Measurements from ENCODE around the gene SLC25A44. TPM values are rescaled to one million over a fixed set of nuclear protein-coding genes. Genes with fewer than 3 reads are reported as not detected.
"Not testable (repeated sequence)": the region's sequence is repeated elsewhere in the genome, so short reads cannot be mapped to it uniquely, and the experiment has no call there.

The SLC25A44 gene
- polyA plus RNA-seq, 4 donors: 13.4 to 46.6 (median 17.3) TPM

DNA sequence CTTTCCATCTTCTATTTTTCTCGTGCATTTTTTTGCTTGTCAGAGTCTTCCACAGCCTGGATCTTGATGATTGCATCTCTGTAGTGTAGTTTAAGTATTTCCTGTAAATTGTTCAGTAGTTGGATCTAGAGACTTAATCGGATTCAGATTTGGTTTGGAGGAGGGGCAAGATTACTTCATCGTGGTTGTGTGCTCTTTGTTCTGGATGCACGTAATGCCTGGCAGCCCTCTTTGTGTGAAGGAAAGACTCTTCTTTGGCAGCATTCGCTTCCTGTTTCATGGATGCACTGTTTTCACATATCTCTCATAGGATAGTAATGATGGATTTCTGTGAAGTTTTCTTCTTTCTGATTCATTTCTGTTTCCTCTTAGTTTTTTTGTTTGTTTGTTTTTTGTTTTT lies 26.4 kb upstream of the SLC25A44 start:
- Histone ChIP-seq H3K27me3 (ENCODE audit: control insufficient read depth in 3 of 3, insufficient read depth in 3 of 3, low read length in 3 of 3) (no peaks in the 10 kb centered on the region), H3K9me3 (ENCODE audit: control insufficient read depth in 2 of 2, insufficient read depth in 1 of 2, low read depth in 1 of 2, low read length in 1 of 2) (no peaks in the 10 kb centered on the region), H3K27ac (ENCODE audit: low read depth in 1 of 3, low read length in 2 of 3) (no peak overlapping the region), H3K4me1 (ENCODE audit: control insufficient read depth in 3 of 3, insufficient read depth in 2 of 3, low read depth in 1 of 3, low read length in 2 of 3) (peaks cover 0 to 6% (median 0%) of the 10 kb centered on the region in 3 donors), H3K4me3 (ENCODE audit: low read depth in 1 of 3, low read length in 3 of 3) (no peak overlapping the region), H3K36me3 (ENCODE audit: control insufficient read depth in 3 of 3, insufficient read depth in 2 of 3, low read depth in 1 of 3, low read length in 3 of 3) (no peaks in the 10 kb centered on the region)
- 71 to 84% (median 82%) methylated on average over 5 of the region's 5 CpGs for WGBS, 3 donors
- no peak for DNase-seq
- FAIRE-seq: no peak

DNA sequence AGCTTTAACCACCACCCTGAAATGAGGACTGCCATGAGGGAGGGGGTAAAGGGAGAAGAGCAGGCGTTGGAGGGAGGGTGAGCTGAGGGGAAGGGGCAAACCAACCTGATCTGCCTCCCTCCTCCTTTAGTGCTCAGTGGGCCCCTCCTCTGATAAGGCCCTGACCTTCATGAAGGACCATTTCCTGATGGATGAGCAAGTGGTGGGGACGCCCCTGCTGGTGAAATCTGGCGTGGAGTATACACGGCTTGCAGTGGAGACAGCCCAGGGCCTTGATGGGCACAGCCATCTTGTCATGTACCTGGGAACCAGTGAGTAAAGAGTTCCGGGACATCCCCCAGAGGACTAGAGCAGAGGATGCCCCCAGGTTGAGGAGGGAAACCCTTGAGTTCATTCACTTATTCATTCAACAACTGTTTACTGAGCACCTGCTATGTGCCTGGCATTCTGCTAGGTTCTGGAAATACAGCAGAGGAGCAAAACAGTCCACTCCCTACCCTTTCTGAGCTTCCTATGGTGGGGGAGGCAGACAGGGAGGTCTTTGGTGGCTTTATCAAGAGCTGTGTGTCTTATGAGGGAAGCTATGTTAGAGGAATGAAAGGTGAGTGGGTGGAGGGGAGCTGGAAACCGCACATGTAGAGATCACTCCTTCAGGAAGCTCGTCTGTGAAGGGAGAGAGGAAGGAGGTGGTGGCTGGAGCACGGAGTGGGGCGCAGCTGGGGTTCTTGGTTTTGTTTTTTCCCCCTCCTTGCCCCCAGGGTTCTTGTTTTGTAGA lies 21.0 kb upstream of the SLC25A44 start:
- no peaks in the 10 kb centered on the region for H3K4me1 ChIP-seq (ENCODE audit: control insufficient read depth in 3 of 3, insufficient read depth in 2 of 3, low read depth in 1 of 3, low read length in 2 of 3)
- no peaks in the 10 kb centered on the region for H3K27me3 ChIP-seq (ENCODE audit: control insufficient read depth in 3 of 3, insufficient read depth in 3 of 3, low read length in 3 of 3)
- 71 to 83% (median 81%) methylated on average over 9 of the region's 9 CpGs for WGBS, 3 donors
- H3K27ac ChIP-seq (ENCODE audit: low read depth in 1 of 3, low read length in 2 of 3): no peak overlapping the region
- no peaks in the 10 kb centered on the region for H3K9me3 ChIP-seq (ENCODE audit: control insufficient read depth in 2 of 2, insufficient read depth in 1 of 2, low read depth in 1 of 2, low read length in 1 of 2)
- no peak for DNase-seq
- FAIRE-seq: no peak
- H3K4me3 ChIP-seq (ENCODE audit: low read depth in 1 of 3, low read length in 3 of 3): no peak overlapping the region
- H3K36me3 ChIP-seq (ENCODE audit: control insufficient read depth in 3 of 3, insufficient read depth in 2 of 3, low read depth in 1 of 3, low read length in 3 of 3): peaks cover 0 to 21% (median 0%) of the 10 kb centered on the region in 3 donors

DNA sequence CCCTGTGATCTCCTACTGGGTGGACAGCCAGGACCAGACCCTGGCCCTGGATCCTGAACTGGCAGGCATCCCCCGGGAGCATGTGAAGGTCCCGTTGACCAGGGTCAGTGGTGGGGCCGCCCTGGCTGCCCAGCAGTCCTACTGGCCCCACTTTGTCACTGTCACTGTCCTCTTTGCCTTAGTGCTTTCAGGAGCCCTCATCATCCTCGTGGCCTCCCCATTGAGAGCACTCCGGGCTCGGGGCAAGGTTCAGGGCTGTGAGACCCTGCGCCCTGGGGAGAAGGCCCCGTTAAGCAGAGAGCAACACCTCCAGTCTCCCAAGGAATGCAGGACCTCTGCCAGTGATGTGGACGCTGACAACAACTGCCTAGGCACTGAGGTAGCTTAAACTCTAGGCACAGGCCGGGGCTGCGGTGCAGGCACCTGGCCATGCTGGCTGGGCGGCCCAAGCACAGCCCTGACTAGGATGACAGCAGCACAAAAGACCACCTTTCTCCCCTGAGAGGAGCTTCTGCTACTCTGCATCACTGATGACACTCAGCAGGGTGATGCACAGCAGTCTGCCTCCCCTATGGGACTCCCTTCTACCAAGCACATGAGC lies 17.2 kb upstream of the SLC25A44 start:
- FAIRE-seq: no peak
- Histone ChIP-seq H3K4me3 (ENCODE audit: low read depth in 1 of 3, low read length in 3 of 3) (no peak overlapping the region), H3K9me3 (ENCODE audit: control insufficient read depth in 2 of 2, insufficient read depth in 1 of 2, low read depth in 1 of 2, low read length in 1 of 2) (no peaks in the 10 kb centered on the region), H3K36me3 (ENCODE audit: control insufficient read depth in 3 of 3, insufficient read depth in 2 of 3, low read depth in 1 of 3, low read length in 3 of 3) (peaks cover 0 to 21% (median 0%) of the 10 kb centered on the region in 3 donors), H3K4me1 (ENCODE audit: control insufficient read depth in 3 of 3, insufficient read depth in 2 of 3, low read depth in 1 of 3, low read length in 2 of 3) (peaks cover 0 to 20% (median 0%) of the 10 kb centered on the region in 3 donors), H3K27me3 (ENCODE audit: control insufficient read depth in 3 of 3, insufficient read depth in 3 of 3, low read length in 3 of 3) (no peaks in the 10 kb centered on the region), H3K27ac (ENCODE audit: low read depth in 1 of 3, low read length in 2 of 3) (no peak overlapping the region)
- 86 to 89% (median 87%) methylated on average over 12 of the region's 12 CpGs for WGBS, 3 donors
- no peak for DNase-seq

DNA sequence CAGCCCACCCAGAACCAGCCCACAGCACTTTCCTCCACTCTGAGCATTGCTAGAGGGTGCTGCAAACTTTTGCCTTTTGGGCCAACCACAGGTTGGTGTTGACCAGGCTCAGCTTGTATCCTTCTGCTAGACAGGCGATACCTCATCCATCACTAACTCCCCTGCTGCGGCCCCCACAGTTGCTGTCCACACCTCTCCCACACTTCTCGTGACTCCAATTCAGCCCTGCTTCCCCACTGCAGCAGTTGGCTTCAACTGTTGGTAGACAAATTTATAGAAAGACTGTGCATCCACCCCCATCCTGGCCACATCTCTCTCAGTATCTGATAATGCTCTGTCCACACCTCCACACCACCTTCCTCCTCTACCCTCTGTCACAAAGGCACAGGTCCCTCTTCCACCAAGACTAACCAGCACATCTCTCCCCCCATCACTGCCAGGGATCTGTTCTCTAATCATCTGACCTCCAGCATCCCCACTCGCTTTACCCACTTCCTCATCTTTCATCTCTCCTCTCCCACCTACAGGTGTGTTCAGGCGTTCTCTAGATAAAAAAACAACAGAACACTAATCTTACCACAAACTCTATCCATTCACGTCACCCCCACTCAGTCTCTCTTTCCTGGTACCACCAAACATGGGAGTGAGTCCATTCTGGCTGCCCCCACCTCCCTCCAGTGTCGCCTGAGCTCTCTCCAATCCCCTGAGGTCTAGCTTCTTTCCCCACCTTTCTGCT lies 15.8 kb upstream of the SLC25A44 start:
- H3K27ac ChIP-seq (ENCODE audit: low read depth in 1 of 3, low read length in 2 of 3): no peak overlapping the region
- no peaks in the 10 kb centered on the region for H3K9me3 ChIP-seq (ENCODE audit: control insufficient read depth in 2 of 2, insufficient read depth in 1 of 2, low read depth in 1 of 2, low read length in 1 of 2)
- H3K4me3 ChIP-seq (ENCODE audit: low read depth in 1 of 3, low read length in 3 of 3): no peak overlapping the region
- no peak for FAIRE-seq
- H3K36me3 ChIP-seq (ENCODE audit: control insufficient read depth in 3 of 3, insufficient read depth in 2 of 3, low read depth in 1 of 3, low read length in 3 of 3): peaks cover 0 to 21% (median 0%) of the 10 kb centered on the region in 3 donors
- H3K4me1 ChIP-seq (ENCODE audit: control insufficient read depth in 3 of 3, insufficient read depth in 2 of 3, low read depth in 1 of 3, low read length in 2 of 3): peaks cover 0 to 29% (median 0%) of the 10 kb centered on the region in 3 donors
- WGBS, 3 donors: 72 to 81% (median 74%) methylated on average over 7 of the region's 7 CpGs
- DNase-seq: no peak
- H3K27me3 ChIP-seq (ENCODE audit: control insufficient read depth in 3 of 3, insufficient read depth in 3 of 3, low read length in 3 of 3): no peaks in the 10 kb centered on the region

DNA sequence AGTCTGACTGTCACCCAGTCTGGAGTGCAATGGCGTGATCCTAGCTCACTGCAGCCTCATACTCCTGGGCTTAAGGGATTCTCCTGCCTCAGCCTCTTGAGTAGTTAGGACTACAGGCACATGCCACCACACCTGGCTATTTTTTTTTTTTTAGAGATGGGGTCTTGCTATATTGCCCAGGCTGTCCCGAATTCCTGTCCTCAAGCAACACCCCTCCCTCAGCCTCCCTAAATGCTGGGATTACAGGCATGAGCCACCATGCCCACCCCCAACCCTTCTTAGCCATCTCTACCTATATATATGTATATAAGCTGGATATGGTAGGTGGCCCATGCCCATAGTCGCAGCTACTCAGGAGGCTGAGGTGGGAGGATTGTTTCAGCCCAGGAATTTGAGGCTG lies 13.4 kb upstream of the SLC25A44 start:
- H3K27me3 ChIP-seq (ENCODE audit: control insufficient read depth in 3 of 3, insufficient read depth in 3 of 3, low read length in 3 of 3): no peaks in the 10 kb centered on the region
- H3K4me1 ChIP-seq (ENCODE audit: control insufficient read depth in 3 of 3, insufficient read depth in 2 of 3, low read depth in 1 of 3, low read length in 2 of 3): peaks cover 0 to 40% (median 3%) of the 10 kb centered on the region in 3 donors
- H3K27ac ChIP-seq (ENCODE audit: low read depth in 1 of 3, low read length in 2 of 3): peak overlapping the region in 1 of 3 donors; percentile 88
- FAIRE-seq (no peak), DNase-seq (no peak)
- WGBS, 3 donors: 95 to 100% (median 96%) methylated on average over 3 of the region's 3 CpGs
- H3K9me3 ChIP-seq (ENCODE audit: control insufficient read depth in 2 of 2, insufficient read depth in 1 of 2, low read depth in 1 of 2, low read length in 1 of 2): no peaks in the 10 kb centered on the region
- peaks cover 0 to 13% (median 0%) of the 10 kb centered on the region in 3 donors for H3K36me3 ChIP-seq (ENCODE audit: control insufficient read depth in 3 of 3, insufficient read depth in 2 of 3, low read depth in 1 of 3, low read length in 3 of 3)
- no peak overlapping the region for H3K4me3 ChIP-seq (ENCODE audit: low read depth in 1 of 3, low read length in 3 of 3)

DNA sequence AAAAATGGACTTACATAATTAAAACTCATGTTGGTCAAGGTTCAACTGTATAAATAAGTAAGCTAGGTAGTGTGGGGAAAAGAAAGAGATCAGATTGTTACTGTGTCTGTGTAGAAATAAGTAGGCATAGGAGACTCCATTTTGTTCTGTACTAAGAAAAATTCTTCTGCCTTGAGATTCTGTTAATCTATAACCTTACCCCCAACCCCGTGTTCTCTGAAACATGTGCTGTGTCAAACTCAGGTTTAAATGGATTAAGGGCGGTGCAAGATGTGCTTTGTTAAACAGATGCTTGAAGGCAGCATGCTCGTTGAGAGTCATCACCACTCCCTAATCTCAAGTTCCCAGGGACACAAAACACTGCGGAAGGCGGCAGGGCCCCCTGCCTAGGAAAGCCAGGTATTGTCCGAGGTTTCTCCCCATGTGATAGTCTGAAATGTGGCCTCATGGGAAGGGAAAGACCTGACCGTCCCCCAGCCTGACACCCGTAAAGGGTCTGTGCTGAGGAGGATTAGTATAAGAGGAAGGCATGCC lies 12.4 kb upstream of the SLC25A44 start:
- DNase-seq: peak in 1 of 2 donors; percentile 59
- WGBS, 3 donors: 16 to 40% (median 32%) methylated on average over 8 of the region's 8 CpGs
- H3K9me3 ChIP-seq (ENCODE audit: control insufficient read depth in 2 of 2, insufficient read depth in 1 of 2, low read depth in 1 of 2, low read length in 1 of 2); H3K4me3 ChIP-seq (ENCODE audit: low read depth in 1 of 3, low read length in 3 of 3); H3K27me3 ChIP-seq (ENCODE audit: control insufficient read depth in 3 of 3, insufficient read depth in 3 of 3, low read length in 3 of 3); FAIRE-seq; H3K36me3 ChIP-seq (ENCODE audit: control insufficient read depth in 3 of 3, insufficient read depth in 2 of 3, low read depth in 1 of 3, low read length in 3 of 3): not testable (repeated sequence)
- peaks cover 0 to 40% (median 3%) of the 10 kb centered on the region in 3 donors for H3K4me1 ChIP-seq (ENCODE audit: control insufficient read depth in 3 of 3, insufficient read depth in 2 of 3, low read depth in 1 of 3, low read length in 2 of 3)
- peak overlapping the region in 2 of 3 donors; percentile 43 to 88 for H3K27ac ChIP-seq (ENCODE audit: low read depth in 1 of 3, low read length in 2 of 3)

DNA sequence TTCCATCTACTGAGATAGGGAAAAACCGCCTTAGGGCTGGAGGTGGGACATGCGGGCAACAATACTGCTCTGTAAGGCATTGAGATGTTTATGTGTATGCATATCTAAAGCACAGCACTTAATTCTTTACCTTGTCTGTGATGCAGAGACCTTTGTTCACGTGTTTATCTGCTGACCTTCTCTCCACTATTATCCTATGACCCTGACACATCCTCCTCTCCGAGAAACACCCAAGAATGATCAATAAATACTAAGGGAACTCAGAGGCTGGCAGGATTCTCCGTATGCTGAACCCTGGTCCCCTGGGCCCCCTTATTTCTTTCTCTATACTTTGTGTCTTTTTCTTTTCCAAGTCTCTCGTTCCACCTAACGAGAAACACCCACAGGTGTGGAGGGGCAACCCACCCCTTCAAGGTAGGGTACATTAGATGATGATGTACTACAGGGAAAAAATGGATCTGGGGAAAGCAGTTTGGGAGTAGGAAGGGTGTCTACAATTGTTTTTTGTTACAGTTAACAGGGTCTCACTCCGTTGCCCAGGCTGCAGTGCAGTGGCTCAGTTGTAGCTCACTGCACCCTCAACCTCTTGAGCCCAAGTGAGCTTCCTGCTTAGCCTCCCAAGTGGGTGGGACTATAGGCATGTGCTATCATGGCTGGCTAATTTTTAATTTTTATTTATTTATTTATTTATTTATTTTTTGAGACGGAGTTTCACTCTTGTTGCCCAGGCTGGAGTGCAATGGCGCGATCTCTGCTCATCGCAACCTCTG lies 11.7 kb upstream of the SLC25A44 start:
- WGBS, 3 donors: 52 to 68% (median 61%) methylated on average over 11 to 12 of the region's 12 CpGs
- peak overlapping the region in 2 of 3 donors; percentile 64 to 88 for H3K27ac ChIP-seq (ENCODE audit: low read depth in 1 of 3, low read length in 2 of 3)
- peak in 1 of 2 donors; percentile 63 for DNase-seq

More for the DNA sequence above, 11.7 kb upstream of the SLC25A44 start:
- H3K9me3 ChIP-seq (ENCODE audit: control insufficient read depth in 2 of 2, insufficient read depth in 1 of 2, low read depth in 1 of 2, low read length in 1 of 2); H3K4me3 ChIP-seq (ENCODE audit: low read depth in 1 of 3, low read length in 3 of 3); H3K27me3 ChIP-seq (ENCODE audit: control insufficient read depth in 3 of 3, insufficient read depth in 3 of 3, low read length in 3 of 3); FAIRE-seq; H3K36me3 ChIP-seq (ENCODE audit: control insufficient read depth in 3 of 3, insufficient read depth in 2 of 3, low read depth in 1 of 3, low read length in 3 of 3): not testable (repeated sequence)
- H3K4me1 ChIP-seq (ENCODE audit: control insufficient read depth in 3 of 3, insufficient read depth in 2 of 3, low read depth in 1 of 3, low read length in 2 of 3): peaks cover 0 to 40% (median 3%) of the 10 kb centered on the region in 3 donors
